ENCODE results near the gene AEN.

AEN gene

GRCh38 chr15:88649753-88650551 is 28.8 kb downstream of the AEN start:
- DNase-seq (ENCODE audit: low read depth), result no peak

- DNase-seq (ENCODE audit: low read depth), result no peak
Observed at GRCh38 chr15:88650556-88650955, 29.4 kb downstream of the AEN start.

DNA sequence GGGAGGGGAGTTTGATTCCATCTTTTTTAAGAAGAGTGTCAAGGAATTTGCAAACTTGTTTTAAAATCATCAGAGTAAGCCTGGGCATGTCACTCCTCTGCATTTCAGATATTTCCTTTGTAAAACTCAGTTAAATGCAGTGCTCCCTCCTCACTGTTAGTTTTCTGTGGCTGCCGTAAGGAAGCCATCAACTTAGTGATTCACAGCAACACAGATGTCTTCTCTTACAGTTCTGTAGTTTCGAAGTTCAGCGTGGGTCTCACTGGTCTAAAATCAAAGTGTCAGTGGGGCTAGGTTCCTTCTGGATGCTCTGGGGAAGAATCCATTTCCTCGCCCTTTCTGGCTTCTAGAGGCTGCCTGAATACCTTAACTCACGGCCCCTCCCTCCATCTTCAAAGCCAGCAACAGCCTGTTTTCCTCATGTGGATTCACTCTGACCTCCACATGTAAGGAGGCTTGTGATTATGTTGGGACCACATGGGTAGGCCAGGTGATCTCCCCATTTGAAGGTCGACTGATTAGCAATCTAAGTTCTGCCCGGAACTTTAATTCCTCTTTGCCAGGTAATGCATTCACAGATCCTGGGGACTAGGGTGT is 30.1 kb downstream of the AEN start:
- no peak for DNase-seq (ENCODE audit: low read depth)

GRCh38 chr15:88651971-88652370 is 30.8 kb downstream of the AEN start:
- DNase-seq (ENCODE audit: low read depth), result no peak

GRCh38 chr15:88652456-88653199 is 31.5 kb downstream of the AEN start:
- DNase-seq (ENCODE audit: low read depth), result no peak

DNA sequence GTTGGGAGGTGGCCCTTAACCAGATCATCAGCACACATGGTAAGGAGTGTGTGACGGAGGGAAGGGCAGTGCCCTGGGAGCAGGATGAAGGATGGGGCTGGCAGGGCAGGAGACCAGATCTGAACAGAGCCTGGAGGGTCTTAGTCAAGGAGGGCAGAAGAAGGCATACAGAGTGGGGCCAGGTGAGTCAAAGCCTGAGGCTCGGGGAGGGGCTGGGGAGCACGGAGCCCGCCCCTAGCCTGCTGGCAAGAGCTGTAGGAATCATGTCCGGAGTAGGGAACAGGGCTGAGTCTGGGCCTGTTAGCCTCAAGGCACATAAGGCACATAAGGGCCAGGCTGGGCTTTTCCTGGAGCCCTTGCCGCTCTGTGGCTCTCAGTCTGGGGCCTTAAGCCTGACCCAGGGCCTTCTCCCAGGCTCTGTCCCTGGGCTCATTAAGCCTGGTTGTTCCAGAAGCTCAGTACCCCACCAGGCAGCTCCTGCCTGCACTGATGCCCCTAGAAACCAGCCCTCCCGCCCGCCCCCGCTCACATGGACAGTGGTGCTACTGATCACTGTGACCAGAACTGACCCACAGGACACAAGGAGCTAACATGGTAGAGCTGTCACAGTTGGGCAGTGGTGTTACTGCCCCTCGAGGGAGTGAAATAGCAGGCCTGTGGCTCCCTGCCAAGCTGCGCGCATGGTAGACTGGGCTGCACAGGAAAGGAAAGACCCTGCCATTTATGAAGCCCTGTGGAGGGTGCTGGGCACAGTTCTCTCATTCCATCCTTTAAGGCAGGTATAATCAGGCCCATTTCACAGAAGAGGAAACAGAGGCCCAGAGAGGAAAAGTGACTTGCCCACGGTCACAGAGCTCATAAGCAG is 32.3 kb downstream of the AEN start:
- no peak for DNase-seq (ENCODE audit: low read depth)

- DNase-seq (ENCODE audit: low read depth), result no peak
Observed at GRCh38 chr15:88654430-88655102, 33.4 kb downstream of the AEN start.

GRCh38 chr15:88655103-88655553 is 34.0 kb downstream of the AEN start:
- DNase-seq (ENCODE audit: low read depth), result no peak

DNA sequence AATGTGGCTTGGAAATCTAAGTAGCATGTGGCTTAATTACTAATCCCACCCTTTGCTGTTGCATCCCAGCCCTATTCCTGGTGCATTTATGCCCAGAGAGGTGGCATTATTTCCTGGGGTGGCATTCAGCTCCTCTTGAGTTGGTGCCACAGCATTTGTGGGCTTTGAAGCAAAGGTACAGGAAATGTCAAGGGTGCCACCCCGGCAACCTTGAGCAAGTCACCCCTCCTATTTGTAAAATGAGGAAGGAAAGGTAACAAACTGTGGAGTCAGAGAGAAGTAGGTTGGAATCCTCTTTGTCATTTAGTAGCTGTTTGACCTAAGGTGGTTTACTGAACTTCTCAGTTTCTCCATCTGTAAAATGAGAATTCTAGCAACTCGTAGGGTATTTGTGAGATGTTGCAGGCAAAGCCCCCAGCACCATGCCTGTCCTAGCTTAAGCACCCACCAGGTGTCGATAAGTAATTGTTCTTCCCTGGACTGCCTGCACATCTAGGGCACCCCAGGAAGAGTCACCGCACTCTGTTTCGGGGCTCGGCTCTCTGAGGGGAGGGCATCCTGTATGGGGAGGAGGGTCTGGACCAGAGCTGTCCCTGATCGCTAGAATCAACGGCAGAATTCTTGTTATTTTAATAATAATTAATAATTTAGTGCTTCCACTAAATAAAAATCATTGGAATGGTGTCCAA is 34.8 kb downstream of the AEN start:
- DNase-seq (ENCODE audit: low read depth), result no peak

DNA sequence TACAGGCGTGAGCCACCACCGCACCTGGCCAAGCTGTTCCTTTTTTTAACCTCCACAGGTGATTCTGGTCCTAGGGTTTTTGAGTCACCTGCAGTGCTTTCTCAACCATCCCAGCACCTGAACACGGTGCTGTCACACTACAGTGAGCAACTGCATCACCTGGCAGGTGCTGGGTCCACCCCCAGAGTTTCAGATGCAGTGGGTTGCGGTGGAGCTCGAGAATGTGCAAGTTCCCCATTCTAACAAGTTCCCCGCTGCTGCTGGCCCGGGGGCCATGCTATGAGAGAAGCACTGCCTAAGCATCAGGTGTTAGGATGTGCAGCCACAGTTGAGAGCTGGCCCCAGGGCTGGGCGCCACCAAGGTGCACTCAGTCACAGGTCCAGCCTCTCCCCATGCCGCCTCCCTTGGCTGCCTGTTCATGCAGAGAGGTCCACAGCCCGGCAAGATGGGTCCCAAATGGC is 35.7 kb downstream of the AEN start:
- DNase-seq (ENCODE audit: low read depth), result no peak

DNA sequence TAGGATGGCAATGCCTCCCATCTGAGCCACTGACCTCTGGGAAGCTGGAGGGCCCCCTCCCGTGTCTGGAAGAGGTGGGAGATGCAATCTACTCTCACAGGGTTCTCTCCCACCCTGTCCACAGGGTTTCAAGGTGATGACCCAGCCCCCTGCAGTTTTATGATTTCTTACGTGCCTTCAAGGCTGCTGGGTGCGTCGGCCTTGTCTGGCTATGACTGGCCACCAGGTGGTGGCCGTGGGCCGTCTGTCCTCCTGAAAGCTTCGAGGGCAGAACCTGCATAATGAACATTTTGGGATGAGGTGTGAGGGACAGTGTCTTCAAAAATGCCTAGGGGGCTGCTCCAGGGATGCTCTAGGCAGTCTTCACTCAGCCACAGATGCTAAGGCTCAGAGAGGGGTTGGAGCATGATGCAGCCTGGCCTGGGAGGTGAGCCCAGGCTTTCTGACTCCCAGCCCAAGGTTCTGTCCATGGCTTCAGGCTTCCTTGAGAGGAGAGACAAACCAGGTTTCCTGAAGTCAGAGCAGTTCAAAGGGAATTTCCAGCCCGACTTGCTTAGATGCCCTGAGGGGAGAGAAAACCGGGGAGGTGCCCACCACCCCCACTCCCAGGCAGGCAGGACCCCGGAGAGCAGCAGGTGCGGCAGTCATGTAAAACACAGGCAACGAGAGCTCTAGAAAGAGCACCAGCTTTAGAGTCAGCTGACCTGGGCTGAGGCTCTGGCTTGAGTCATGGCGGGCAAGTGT is 36.4 kb downstream of the AEN start:
- DNase-seq (ENCODE audit: low read depth), result no peak

GRCh38 chr15:88658070-88658965 is 37.2 kb downstream of the AEN start:
- DNase-seq (ENCODE audit: low read depth), result no peak

- DNase-seq (ENCODE audit: low read depth), result no peak
Observed at GRCh38 chr15:88658972-88659931, 38.1 kb downstream of the AEN start.

- no peak for DNase-seq (ENCODE audit: low read depth)
Observed at GRCh38 chr15:88661041-88661700, 40.0 kb downstream of the AEN start.

DNA sequence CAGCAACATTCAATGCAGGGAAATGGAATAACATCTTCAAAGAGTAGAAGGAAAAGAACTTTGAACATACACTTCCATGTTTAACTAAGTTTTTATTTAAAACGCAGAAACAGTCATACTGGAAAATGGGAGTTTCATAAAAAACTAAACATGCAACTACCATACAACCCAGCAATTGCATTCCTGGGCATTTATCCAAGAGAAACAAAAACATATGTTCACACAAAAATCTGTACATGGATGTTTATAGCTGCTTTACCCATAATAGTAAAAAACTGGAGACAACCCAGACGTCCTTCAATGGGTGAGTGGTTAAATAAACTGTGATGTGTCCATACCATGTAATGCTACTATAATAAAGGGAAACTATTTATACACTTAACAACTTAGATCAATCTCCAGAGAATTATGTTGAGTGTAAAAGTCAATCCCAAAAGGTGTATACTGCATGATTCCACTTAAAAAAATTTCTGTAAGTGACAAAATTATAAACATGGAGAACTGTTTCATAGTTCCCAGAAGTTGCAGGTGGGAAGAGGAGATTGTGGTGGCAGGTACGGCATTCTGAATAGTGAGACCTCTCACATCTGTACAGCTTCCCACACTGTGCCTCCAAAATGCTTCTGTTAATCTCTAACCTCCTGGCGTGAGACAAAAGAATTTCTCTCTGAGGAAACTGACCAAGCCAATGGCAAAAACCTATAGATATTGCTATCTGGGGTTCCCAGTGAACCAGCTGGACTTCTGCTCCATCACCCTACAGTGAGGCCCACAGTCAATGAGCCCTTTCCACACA is 40.8 kb downstream of the AEN start:
- no peak for DNase-seq (ENCODE audit: low read depth)

GRCh38 chr15:88663141-88663621 is 42.0 kb downstream of the AEN start:
- DNase-seq (ENCODE audit: low read depth), result no peak
